ENCODE measurements around the gene RASD2. TPM values are rescaled to one million over a fixed set of nuclear protein-coding genes. Genes with fewer than 3 reads are reported as not detected.

RASD2 gene
- total and polyA plus RNA-seq, 8 donors, result 0.28 to 1.4 (median 0.59) TPM

DNA sequence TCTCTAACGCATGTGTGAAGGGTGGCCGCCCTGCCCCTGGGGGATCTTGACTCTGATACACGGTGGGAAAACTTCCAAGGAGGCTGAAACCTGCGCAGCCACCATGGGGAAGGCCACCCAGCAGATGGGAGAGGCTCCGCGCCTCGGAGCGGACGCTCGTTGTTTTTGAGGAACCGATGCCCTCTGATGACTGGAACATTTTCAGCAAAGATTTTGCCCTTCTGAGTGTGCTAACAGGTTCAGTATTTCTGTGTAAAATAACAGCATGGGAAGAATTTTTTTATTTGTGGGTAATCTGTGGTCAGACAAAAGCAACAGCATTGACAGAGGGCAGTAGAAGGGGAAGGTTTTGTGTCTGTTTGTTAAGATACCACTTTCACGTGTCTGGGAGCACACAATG lies 59.8 kb downstream of the RASD2 start:
- Histone ChIP-seq H3K27ac (no peak overlapping the region), H3K27me3 (no peaks in the 10 kb centered on the region), H3K9me3 (no peaks in the 10 kb centered on the region), H3K4me3 (no peak overlapping the region), H3K36me3 (no peaks in the 10 kb centered on the region), H3K4me1 (peaks cover 0 to 7% (median 0%) of the 10 kb centered on the region in 3 donors)
- DNase-seq (no peak), ATAC-seq (no peak), FAIRE-seq (no peak)
- WGBS, 2 donors, result 86% methylated on average over 12 of the region's 12 CpGs
- no peak for TF ChIP-seq CTCF (IDR thresholded peaks at IDR 0.05)
- intact Hi-C loops (cut with DNase I), result no loop called here

GRCh38 chr22:35601013-35601580 lies 60.5 kb downstream of the RASD2 start:
- ATAC-seq (no peak), FAIRE-seq (no peak), DNase-seq (no peak)
- Histone ChIP-seq H3K36me3 (no peaks in the 10 kb centered on the region), H3K9me3 (no peaks in the 10 kb centered on the region), H3K4me3 (no peak overlapping the region), H3K27me3 (no peaks in the 10 kb centered on the region), H3K27ac (no peak overlapping the region), H3K4me1 (peaks cover 0 to 7% (median 0%) of the 10 kb centered on the region in 3 donors)
- no peak for TF ChIP-seq CTCF (IDR thresholded peaks at IDR 0.05)
- intact Hi-C loops (cut with DNase I), result no loop called here
- 88 to 94% methylated on average over 5 of the region's 5 CpGs for WGBS, 2 donors

DNA sequence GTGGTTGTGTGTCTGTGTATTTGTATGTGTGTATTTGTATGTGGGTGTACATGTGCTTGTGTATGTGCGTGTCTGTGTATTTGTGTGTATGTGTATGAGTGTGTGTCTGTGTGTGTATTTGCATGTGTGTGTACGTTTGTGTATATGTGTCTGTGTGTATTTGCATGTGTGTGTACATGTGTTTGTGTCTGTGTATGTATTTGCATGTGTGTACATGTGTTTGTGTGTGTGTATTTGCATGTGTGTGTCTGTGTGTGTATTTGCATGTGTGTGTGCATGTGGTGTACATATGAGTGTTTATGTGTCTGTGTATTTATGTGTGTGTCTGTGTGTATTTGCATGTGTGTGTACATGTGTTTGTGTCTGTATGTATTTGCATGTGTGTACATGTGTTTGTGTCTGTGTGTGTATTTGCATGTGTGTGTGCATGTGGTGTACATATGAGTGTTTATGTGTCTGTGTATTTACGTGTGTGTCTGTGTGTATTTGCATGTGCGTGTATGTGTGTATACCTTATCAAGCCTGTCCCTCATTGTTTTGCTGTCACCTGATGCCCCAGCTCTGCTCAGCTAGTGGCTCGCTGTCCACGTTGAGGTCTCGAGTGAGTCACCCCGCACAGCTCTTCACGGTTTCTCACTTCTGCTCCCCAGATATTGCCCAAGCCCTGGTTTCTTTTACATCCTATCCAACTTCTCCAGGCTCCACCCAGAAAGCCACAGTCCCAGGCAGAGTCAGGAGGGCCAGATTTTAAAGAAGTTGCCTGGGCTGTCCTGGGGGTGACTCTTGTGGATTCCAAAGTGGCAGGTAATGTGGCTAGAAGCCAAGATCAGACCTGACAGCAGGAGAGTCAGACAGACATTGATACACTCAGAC lies 61.3 kb downstream of the RASD2 start:
- no peak for TF ChIP-seq CTCF (IDR thresholded peaks at IDR 0.05)
- WGBS, 2 donors, result 57 to 63% methylated on average over 9 of the region's 9 CpGs
- H3K4me3 ChIP-seq, result no peak overlapping the region
- peak; percentile 8 to 66 (median 45) for ATAC-seq
- no peak for DNase-seq
- no peaks in the 10 kb centered on the region for H3K27me3 ChIP-seq
- no peaks in the 10 kb centered on the region for H3K36me3 ChIP-seq
- FAIRE-seq, result no peak
- H3K4me1 ChIP-seq, result peaks cover 0 to 6% (median 0%) of the 10 kb centered on the region in 3 donors
- H3K27ac ChIP-seq, result no peak overlapping the region
- intact Hi-C loops (cut with DNase I), result no loop called here
- no peaks in the 10 kb centered on the region for H3K9me3 ChIP-seq

Other genes starting within 250 kb of the RASD2 start
- gene TOM1, start 240.9 kb upstream of the RASD2 start, total RNA-seq, result 10 to 100 TPM; 18.4 to 30.2 (median 20.2) TPM
- gene TOM1, start 240.9 kb upstream of the RASD2 start, polyA plus RNA-seq, result 10 to 100 TPM; 28.3 to 33.7 TPM
- 10 to 100 TPM in 2 of 6 donors, 1 to 10 TPM in 4; 1.8 to 15.9 (median 2.9) TPM for gene HMOX1, start 159.7 kb upstream of the RASD2 start, total RNA-seq
- 1 to 10 TPM; 5.2 to 7.1 TPM for gene HMOX1, start 159.7 kb upstream of the RASD2 start, polyA plus RNA-seq
- 10 to 100 TPM in 5 of 6 donors, 1 to 10 TPM in 1; 9.3 to 17.7 (median 13.6) TPM for gene MCM5, start 140.7 kb upstream of the RASD2 start, total RNA-seq
- 1 to 10 TPM; 7.2 to 9.8 TPM for gene MCM5, start 140.7 kb upstream of the RASD2 start, polyA plus RNA-seq
- gene MB, start 76.5 kb downstream of the RASD2 start, total RNA-seq, result 1 to 10 TPM in 1 of 6 donors, under 1 TPM in 3, not detected in 2; 0.46 to 6.6 (median 0.70) TPM
- gene MB, start 76.5 kb downstream of the RASD2 start, polyA plus RNA-seq, result 1 to 10 TPM; 1.5 to 5.4 TPM
- 10 to 100 TPM in 2 of 6 donors, 1 to 10 TPM in 4; 2.5 to 12.6 (median 4.3) TPM for gene APOL6, start 107.6 kb downstream of the RASD2 start, total RNA-seq
- gene APOL6, start 107.6 kb downstream of the RASD2 start, polyA plus RNA-seq, result 1 to 10 TPM; 2.0 to 3.4 TPM
- gene APOL5, start 177.0 kb downstream of the RASD2 start, total RNA-seq, result not detected
- under 1 TPM in 1 of 2 donors, not detected in 1; 0.07 TPM for gene APOL5, start 177.0 kb downstream of the RASD2 start, polyA plus RNA-seq

Measured in pancreas (tissue), 10 donors.